Tibial artery (tissue), 4 donors: ENCODE measurements around the gene PFDN5.

Experiments used
- DNase-seq, 2 donors: peaks; one replicate each; pipeline ENCODE4 v3.0.0-alpha.2; 2019
- H3K27ac ChIP-seq, 2 donors: fragments of 200-600 bp; sonication (generic) in 1 of 2; 1 replicate in 1 of 2; 2 replicates in 1 of 2; pipeline ENCODE4 v1.5.1; 2018 to 2019; ENCODE audit warnings: mild to moderate bottlenecking in 1 of 2
- H3K27me3 ChIP-seq, 2 donors: fragments of 200-600 bp; sonication (generic) in 1 of 2; one replicate each; pipeline versions ENCODE4 v1.5.1 to v1.6.0; 2016 to 2019
- H3K36me3 ChIP-seq, 3 donors: fragments of 200-600 bp; sonication (generic) in 2 of 3; one replicate each; pipeline ENCODE4 v1.5.1; 2016 to 2019; ENCODE audit warnings: mild to moderate bottlenecking in 2 of 3
- H3K4me1 ChIP-seq, 4 donors: fragments of 200-600 bp; sonication (generic) in 2 of 4; 1 replicate in 3 of 4; 2 replicates in 1 of 4; pipeline ENCODE4 v1.5.1; 2016 to 2019
- H3K4me3 ChIP-seq, 2 donors: fragments of 200-600 bp; sonication (generic) in 1 of 2; 1 replicate in 1 of 2; 2 replicates in 1 of 2; pipeline ENCODE4 v1.5.1; 2018 to 2019; ENCODE audit warnings: mild to moderate bottlenecking in 2 of 2
- H3K9me3 ChIP-seq, 3 donors: fragments of 200-600 bp; sonication (generic) in 1 of 3; one replicate each; pipeline ENCODE4 v1.5.1; 2016 to 2019
- CTCF ChIP-seq, 2 experiments: fragments of 200-600 bp in 1 of 2; fragments of 450-650 bp in 1 of 2; IDR thresholded peaks; one replicate each; pipeline ENCODE4 v1.5.1; 2017 to 2019; ENCODE audit warnings: antibody characterized with exemption in 2 of 2, mild to moderate bottlenecking in 1 of 2, moderate library complexity in 1 of 2
- intact Hi-C: fragments of 100-400 bp; cut with DNase I; formaldehyde crosslinking; loops from one replicate; pipeline ENCODE4 v1.15.0; 2023; ENCODE audit warnings: low total_unique reads

The PFDN5 gene

GRCh38 chr12:53276511-53276910 is 18.8 kb upstream of the PFDN5 start:
- Histone ChIP-seq H3K36me3 (no peaks in the 10 kb centered on the region), H3K4me1 (no peaks in the 10 kb centered on the region), H3K9me3 (no peaks in the 10 kb centered on the region), H3K4me3 (no peak overlapping the region), H3K27ac (no peak overlapping the region), H3K27me3 (no peaks in the 10 kb centered on the region)
- no peak for TF ChIP-seq CTCF (IDR thresholded peaks at IDR 0.05)
- DNase-seq = no peak
- intact Hi-C loops = no loop called here

DNA sequence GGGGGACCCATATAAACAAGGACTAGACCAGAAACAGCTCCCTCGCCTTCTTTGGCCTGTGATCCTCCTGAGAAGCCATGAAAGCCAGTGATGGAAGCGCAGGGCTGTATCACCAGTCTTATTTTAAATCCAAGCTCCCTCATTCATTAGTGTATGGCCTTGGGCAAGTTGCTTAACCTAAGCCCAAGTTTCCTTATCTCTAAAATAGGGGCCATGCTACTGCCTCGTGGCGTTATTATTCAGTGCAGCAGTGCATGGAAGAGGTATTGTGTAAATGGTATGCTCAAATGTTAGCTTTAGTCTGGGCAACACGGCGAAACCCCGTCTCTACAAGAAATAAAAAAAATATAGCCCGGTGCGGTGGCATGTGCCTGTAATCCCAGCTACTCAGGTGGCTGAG is 17.4 kb upstream of the PFDN5 start:
- intact Hi-C loops = no loop called here
- H3K36me3 ChIP-seq = no peaks in the 10 kb centered on the region
- TF ChIP-seq CTCF (IDR thresholded peaks at IDR 0.05) = no peak

GRCh38 chr12:53279283-53279869 is 16.0 kb upstream of the PFDN5 start:
- intact Hi-C loops = no loop called here
- H3K27ac ChIP-seq = no peak overlapping the region
- TF ChIP-seq CTCF (IDR thresholded peaks at IDR 0.05) = no peak
- H3K4me3 ChIP-seq = no peak overlapping the region
- H3K9me3 ChIP-seq = no peaks in the 10 kb centered on the region
- no peaks in the 10 kb centered on the region for H3K36me3 ChIP-seq
- DNase-seq = no peak
- no peaks in the 10 kb centered on the region for H3K27me3 ChIP-seq
- no peaks in the 10 kb centered on the region for H3K4me1 ChIP-seq

More for the DNA sequence above, 17.4 kb upstream of the PFDN5 start:
- no peaks in the 10 kb centered on the region for H3K27me3 ChIP-seq
- H3K27ac ChIP-seq = no peak overlapping the region
- H3K9me3 ChIP-seq = no peaks in the 10 kb centered on the region
- DNase-seq = no peak
- no peak overlapping the region for H3K4me3 ChIP-seq
- H3K4me1 ChIP-seq = no peaks in the 10 kb centered on the region

- TF ChIP-seq CTCF (IDR thresholded peaks at IDR 0.05) = no peak
- no peak for DNase-seq
- intact Hi-C loops = no loop called here
- no peaks in the 10 kb centered on the region for H3K9me3 ChIP-seq
- H3K4me1 ChIP-seq = no peaks in the 10 kb centered on the region
- H3K4me3 ChIP-seq = no peak overlapping the region
- H3K36me3 ChIP-seq = no peaks in the 10 kb centered on the region
- no peak overlapping the region for H3K27ac ChIP-seq
- H3K27me3 ChIP-seq = no peaks in the 10 kb centered on the region
These were observed 15.3 kb upstream of the PFDN5 start for GRCh38 chr12:53279888-53280498.

GRCh38 chr12:53286448-53286847 is 8.9 kb upstream of the PFDN5 start:
- Histone ChIP-seq H3K27ac (no peak overlapping the region), H3K4me3 (no peak overlapping the region), H3K27me3 (no peaks in the 10 kb centered on the region), H3K4me1 (no peaks in the 10 kb centered on the region), H3K9me3 (no peaks in the 10 kb centered on the region), H3K36me3 (no peaks in the 10 kb centered on the region)
- TF ChIP-seq CTCF (IDR thresholded peaks at IDR 0.05) = no peak
- no peak for DNase-seq
- intact Hi-C loops = no loop called here
